Coronary artery (tissue), 2 donors: Measurements from ENCODE around the gene KY.

ENCODE experiments used
- DNase-seq: peaks from one replicate; pipeline ENCODE4 v3.0.0-alpha.2; 2017; ENCODE audit warnings: low spot score
- H3K27ac ChIP-seq, 2 donors: fragments of 200-600 bp; sonication (generic); one replicate each; pipeline ENCODE4 v1.5.1; 2016 to 2019
- H3K4me3 ChIP-seq: fragments of 200-600 bp; sonication (generic); 2 replicates; pipeline ENCODE4 v1.5.1; 2016; ENCODE audit warnings: mild to moderate bottlenecking, moderate library complexity
- TF ChIP-seq, protein P1 (sequence below): fragments of 200-600 bp; sonication (generic); IDR thresholded peaks from one replicate; pipeline ENCODE4 v1.5.1; 2019; ENCODE audit warnings: antibody characterized with exemption

Gene KY

DNA sequence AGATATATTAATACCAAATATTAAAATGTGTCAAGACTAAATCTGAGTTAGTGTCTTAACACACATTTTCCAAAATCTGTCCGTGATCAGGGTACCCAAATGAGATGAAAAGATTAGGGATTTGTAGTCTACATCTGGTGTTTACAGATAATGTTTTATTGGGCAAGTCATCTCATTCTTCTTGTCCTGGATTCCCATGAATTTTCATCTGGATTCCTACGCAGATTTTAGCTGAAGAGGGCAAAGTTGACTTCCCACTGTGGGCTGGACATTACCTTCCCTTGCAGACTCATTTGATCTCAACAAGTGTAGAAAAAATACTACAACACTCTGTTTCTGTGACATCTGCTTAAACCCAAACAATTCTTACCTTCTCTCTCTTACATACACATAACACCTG, 85.8 kb downstream of the KY start:
- TF ChIP-seq, protein P1, sequence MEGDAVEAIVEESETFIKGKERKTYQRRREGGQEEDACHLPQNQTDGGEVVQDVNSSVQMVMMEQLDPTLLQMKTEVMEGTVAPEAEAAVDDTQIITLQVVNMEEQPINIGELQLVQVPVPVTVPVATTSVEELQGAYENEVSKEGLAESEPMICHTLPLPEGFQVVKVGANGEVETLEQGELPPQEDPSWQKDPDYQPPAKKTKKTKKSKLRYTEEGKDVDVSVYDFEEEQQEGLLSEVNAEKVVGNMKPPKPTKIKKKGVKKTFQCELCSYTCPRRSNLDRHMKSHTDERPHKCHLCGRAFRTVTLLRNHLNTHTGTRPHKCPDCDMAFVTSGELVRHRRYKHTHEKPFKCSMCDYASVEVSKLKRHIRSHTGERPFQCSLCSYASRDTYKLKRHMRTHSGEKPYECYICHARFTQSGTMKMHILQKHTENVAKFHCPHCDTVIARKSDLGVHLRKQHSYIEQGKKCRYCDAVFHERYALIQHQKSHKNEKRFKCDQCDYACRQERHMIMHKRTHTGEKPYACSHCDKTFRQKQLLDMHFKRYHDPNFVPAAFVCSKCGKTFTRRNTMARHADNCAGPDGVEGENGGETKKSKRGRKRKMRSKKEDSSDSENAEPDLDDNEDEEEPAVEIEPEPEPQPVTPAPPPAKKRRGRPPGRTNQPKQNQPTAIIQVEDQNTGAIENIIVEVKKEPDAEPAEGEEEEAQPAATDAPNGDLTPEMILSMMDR: no peak
- no peak overlapping the region for H3K27ac ChIP-seq
- no peak for DNase-seq
- H3K4me3 ChIP-seq: no peak overlapping the region

- no peak for DNase-seq
- TF ChIP-seq, protein P1: no peak
- Histone ChIP-seq H3K27ac (no peak overlapping the region), H3K4me3 (no peak overlapping the region)
These were observed 87.2 kb downstream of the KY start for GRCh38 chr3:134563601-134564000.

DNA sequence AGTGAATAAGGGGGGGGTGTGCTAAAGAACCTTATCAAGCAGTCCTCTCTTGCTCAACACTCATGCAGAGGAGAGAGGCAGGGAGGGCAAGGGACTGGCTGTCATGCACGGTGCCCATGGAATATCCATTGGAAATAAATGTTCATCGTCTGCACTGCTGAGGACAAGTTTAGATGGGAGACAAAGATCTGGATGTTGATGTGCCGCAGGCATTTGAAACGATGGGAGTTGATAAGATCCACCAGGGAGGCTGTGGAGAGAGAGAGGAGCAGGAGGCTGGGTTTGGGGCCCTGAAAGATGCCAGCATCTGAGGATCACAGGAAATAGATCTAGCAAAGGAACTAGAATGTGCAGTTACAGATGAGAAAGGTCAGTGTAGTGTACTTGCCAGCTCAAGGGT, 88.8 kb downstream of the KY start:
- DNase-seq: no peak
- H3K27ac ChIP-seq: no peak overlapping the region
- TF ChIP-seq, protein P1: no peak
- H3K4me3 ChIP-seq: no peak overlapping the region

GRCh38 chr3:134559591-134559990, 91.2 kb downstream of the KY start:
- TF ChIP-seq, protein P1: no peak
- Histone ChIP-seq H3K4me3 (no peak overlapping the region), H3K27ac (no peak overlapping the region)
- no peak for DNase-seq
